Measurements from ENCODE around the gene TEX14. TPM values are rescaled to one million over a fixed set of nuclear protein-coding genes. Genes with fewer than 3 reads are reported as not detected.
A peak's percentile ranks its signal among the peaks of the same experiment; 100 is the strongest.

The TEX14 gene
- total and polyA plus RNA-seq, 10 of the 15 experiments (the other 5 are each of a cell fraction or from before 2014, with no cell fraction given), result 0.15 to 1.3 (median 0.66) TPM

- TF ChIP-seq POU2F2 (IDR thresholded peaks at IDR 0.05; ENCODE audit: borderline replicate concordance, low read depth, low read length), result peak; percentile 71; the same call in 1 of the 3 replicates
- no peak for TF ChIP-seq SUPT20H (IDR thresholded peaks at IDR 0.05; ENCODE audit: borderline replicate concordance, control insufficient read depth, low read depth, low read length)
- no peak for TF ChIP-seq STAT3 (IDR thresholded peaks at IDR 0.05; ENCODE audit: low read depth, low read length)
- TF ChIP-seq BMI1 (IDR thresholded peaks at IDR 0.05; ENCODE audit: borderline replicate concordance), result no peak
- peak; percentile 23; the same call in 1 of the 2 replicates for TF ChIP-seq RFX5 (IDR thresholded peaks at IDR 0.05; ENCODE audit: low read depth, low read length)
- TF ChIP-seq PML (IDR thresholded peaks at IDR 0.05; ENCODE audit: low read length), result peak; percentile 85
- TF ChIP-seq SMAD5 (IDR thresholded peaks at IDR 0.05; ENCODE audit: low read depth), result 0 out of 2 replicates have a peak, but pooled peaks have one; percentile 30
- TF ChIP-seq NR2C2 (IDR thresholded peaks at IDR 0.05; ENCODE audit: borderline replicate concordance, control insufficient read depth, insufficient read length, low read depth), result no peak
- TF ChIP-seq NR2F1 (conservative IDR thresholded peaks at IDR 0.05), result peak; percentile 89
- 0 out of 2 replicates have a peak, but pooled peaks have one; percentile 56 for TF ChIP-seq ZNF217 (IDR thresholded peaks at IDR 0.05)
- TF ChIP-seq ZNF274 (IDR thresholded peaks at IDR 0.05; ENCODE audit: insufficient read depth, insufficient read length), result no peak
- peak; percentile 18 for TF ChIP-seq SIX5 (IDR thresholded peaks at IDR 0.05; ENCODE audit: low read depth, low read length, severe bottlenecking)
- peak; percentile 81; the same call in 1 of the 2 replicates for TF ChIP-seq CBX5 (IDR thresholded peaks at IDR 0.05; ENCODE audit: low read depth)
- TF ChIP-seq HDAC2 (IDR thresholded peaks at IDR 0.05), result no peak; the same call in 1 of the 2 replicates
- TF ChIP-seq MTA2 (IDR thresholded peaks at IDR 0.05; ENCODE audit: low read depth), result peak; percentile 39
- TF ChIP-seq POLR2A (IDR thresholded peaks at IDR 0.05; ENCODE audit: low read depth, low read length), result peak; percentile 87
- peak; percentile 49; the same call in 1 of the 2 replicates for TF ChIP-seq PKNOX1 (IDR thresholded peaks at IDR 0.05)
- peak; percentile 93 for TF ChIP-seq POLR2AphosphoS5 (IDR thresholded peaks at IDR 0.05; ENCODE audit: low read length)
- TF ChIP-seq PAX8 (IDR thresholded peaks at IDR 0.05), result no peak
- no peak for TF ChIP-seq RAD21 (IDR thresholded peaks at IDR 0.05; ENCODE audit: insufficient read depth, low read depth, low read length)
- TF ChIP-seq BRCA1 (IDR thresholded peaks at IDR 0.05; ENCODE audit: low read depth, low read length), result no peak
- no peak for TF ChIP-seq ZNF622 (IDR thresholded peaks at IDR 0.05)
- TF ChIP-seq RELB (IDR thresholded peaks at IDR 0.05; ENCODE audit: low read depth), result no peak; the same call in none of the 2 replicates
- TF ChIP-seq IRF5 (IDR thresholded peaks at IDR 0.05; ENCODE audit: borderline replicate concordance), result no peak
- peak; percentile 76; the same call in 1 of the 2 replicates for TF ChIP-seq POLR2AphosphoS2 (IDR thresholded peaks at IDR 0.05; ENCODE audit: low read depth, low read length)
- TF ChIP-seq TCF7 (IDR thresholded peaks at IDR 0.05; ENCODE audit: borderline replicate concordance), result no peak
- TF ChIP-seq USF2 (IDR thresholded peaks at IDR 0.05; ENCODE audit: borderline replicate concordance, low read depth, low read length), result no peak; the same call in 1 of the 2 replicates
- TF ChIP-seq HDGF (IDR thresholded peaks at IDR 0.05), result no peak
Measured at GRCh38 chr17:58692239-58693055, 602 bp upstream of the TEX14 start, which contains the start of gene RAD51C (continued).

Data from GM12878 (cell line).